Smooth muscle cell (in vitro differentiated cells): ENCODE results near the gene SMARCA1. TPM values are rescaled to one million over a fixed set of nuclear protein-coding genes. Genes with fewer than 3 reads are reported as not detected.

Experiments
- DNase-seq: peaks from one replicate; lab custom pipeline; 2025; ENCODE audit not compliant: unreplicated experiment; lab: John Stamatoyannopoulos, UW
- H2AFZ ChIP-seq: fragments of 200-600 bp; sonication (generic); 2 replicates; pipeline ENCODE4 v1.6.0; 2016; ENCODE audit warnings: antibody characterized with exemption, low read depth, mild to moderate bottlenecking
- H3F3A ChIP-seq: fragments of 200-600 bp; sonication (generic); 2 replicates; pipeline ENCODE4 v1.6.0; 2017; ENCODE audit warnings: antibody characterized with exemption, low read depth
- H3K27ac ChIP-seq: fragments of 200-600 bp; sonication (generic); 2 replicates; pipeline ENCODE4 v1.5.1; 2016; ENCODE audit warnings: low read depth, mild to moderate bottlenecking
- H3K27me3 ChIP-seq: fragments of 200-600 bp; sonication (generic); 2 replicates; pipeline ENCODE4 v1.6.1; 2016; ENCODE audit warnings: low read depth, mild to moderate bottlenecking
- H3K36me3 ChIP-seq: fragments of 200-600 bp; sonication (generic); 2 replicates; pipeline ENCODE4 v1.5.1; 2016; ENCODE audit warnings: low read depth
- H3K4me1 ChIP-seq: fragments of 200-600 bp; sonication (generic); 2 replicates; pipeline ENCODE4 v1.5.1; 2016; ENCODE audit warnings: low read depth
- H3K4me2 ChIP-seq: fragments of 200-600 bp; sonication (generic); 2 replicates; pipeline ENCODE4 v1.6.0; 2016; ENCODE audit warnings: mild to moderate bottlenecking
- H3K4me3 ChIP-seq: fragments of 200-600 bp; sonication (generic); 2 replicates; pipeline ENCODE4 v1.5.1; 2016; ENCODE audit warnings: mild to moderate bottlenecking
- H3K79me2 ChIP-seq: fragments of 200-600 bp; sonication (generic); 2 replicates; pipeline ENCODE4 v1.6.0; 2016; ENCODE audit warnings: low read depth, mild to moderate bottlenecking
- H3K9ac ChIP-seq: fragments of 200-600 bp; sonication (generic); 2 replicates; pipeline ENCODE4 v1.6.0; 2016; ENCODE audit warnings: low read depth
- H3K9me3 ChIP-seq: fragments of 200-600 bp; sonication (generic); replicated peaks from 2 replicates; pipeline ENCODE4 v1.5.1; 2016; ENCODE audit warnings: low read depth
- H4K20me1 ChIP-seq: fragments of 200-600 bp; sonication (generic); 2 replicates; pipeline ENCODE4 v1.6.0; 2016; ENCODE audit warnings: low read depth
- CTCF ChIP-seq: fragments of 200-600 bp; sonication (generic); IDR thresholded peaks from 2 replicates; pipeline ENCODE4 v1.5.1; 2017; ENCODE audit warnings: borderline replicate concordance, mild to moderate bottlenecking, antibody characterized with exemption; ENCODE audit not compliant: insufficient read depth, poor library complexity, severe bottlenecking
- WGBS: methylation state at CpG from one replicate; pipeline ENCODE4 v1.1.7; 2016; ENCODE audit warnings: low lambda C conversion rate; 5-methylcytosine and 5-hydroxymethylcytosine counted together
- polyA plus RNA-seq: library from polyadenylated mRNA; unstranded; fragments of >200 nt; fragmentation: Nextera tagmentation; extraction: Ambion mirVana; gene quantifications from 2 replicates; pipeline ENCODE4 v1.2.1, GENCODE V29; 2016
- total RNA-seq: library from RNA; depleted of rRNA; stranded (reverse); fragments of >200 nt; gene quantifications from 2 replicates; pipeline ENCODE4 v1.2.3, GENCODE V29; 2014

SMARCA1 gene
- total and polyA plus RNA-seq, 2 experiments from 2014 or later = 60.9 to 91.5 TPM

- Histone ChIP-seq H3K36me3 (no peaks in the 10 kb centered on the region), H3K27ac (no peak overlapping the region), H3K4me2 (no peak overlapping the region), H3K27me3 (no peaks in the 10 kb centered on the region), H3K4me1 (no peaks in the 10 kb centered on the region), H2AFZ (no peak overlapping the region), H3K79me2 (no peaks in the 10 kb centered on the region), H3K9ac (no peak overlapping the region), H4K20me1 (no peaks in the 10 kb centered on the region), H3K4me3 (no peak overlapping the region), H3K9me3 (no peaks in the 10 kb centered on the region), H3F3A (no peaks in the 10 kb centered on the region)
- DNase-seq = no peak
- TF ChIP-seq CTCF = no peak
- WGBS = 75% methylated on average over 1 of the region's 1 CpG
These were observed 7.8 kb upstream of the SMARCA1 start for GRCh38 chrX:129531132-129531531.

GRCh38 chrX:129530410-129530809 lies 7.1 kb upstream of the SMARCA1 start:
- H2AFZ ChIP-seq = no peak overlapping the region
- TF ChIP-seq CTCF = no peak
- H3K4me2 ChIP-seq = no peak overlapping the region
- DNase-seq = no peak
- no peaks in the 10 kb centered on the region for H3K4me1 ChIP-seq
- no peaks in the 10 kb centered on the region for H3K27me3 ChIP-seq
- no peaks in the 10 kb centered on the region for H4K20me1 ChIP-seq
- H3K36me3 ChIP-seq = no peaks in the 10 kb centered on the region
- no peak overlapping the region for H3K27ac ChIP-seq
- 75% methylated on average over 5 of the region's 5 CpGs for WGBS
- H3K79me2 ChIP-seq = no peaks in the 10 kb centered on the region
- H3K4me3 ChIP-seq = no peak overlapping the region
- no peaks in the 10 kb centered on the region for H3F3A ChIP-seq
- H3K9ac ChIP-seq = no peak overlapping the region
- no peaks in the 10 kb centered on the region for H3K9me3 ChIP-seq

GRCh38 chrX:129529685-129530281 lies 6.5 kb upstream of the SMARCA1 start:
- Histone ChIP-seq H4K20me1 (no peaks in the 10 kb centered on the region), H2AFZ (no peak overlapping the region), H3K9ac (no peak overlapping the region), H3K4me1 (no peaks in the 10 kb centered on the region), H3K4me2 (no peak overlapping the region), H3K27me3 (no peaks in the 10 kb centered on the region), H3K36me3 (no peaks in the 10 kb centered on the region), H3K27ac (no peak overlapping the region), H3K79me2 (no peaks in the 10 kb centered on the region), H3F3A (no peaks in the 10 kb centered on the region), H3K9me3 (no peaks in the 10 kb centered on the region), H3K4me3 (no peak overlapping the region)
- 82% methylated on average over 4 of the region's 4 CpGs for WGBS
- no peak for TF ChIP-seq CTCF
- no peak for DNase-seq

GRCh38 chrX:129525896-129526295 lies 2.6 kb upstream of the SMARCA1 start:
- Histone ChIP-seq H3F3A (no peaks in the 10 kb centered on the region), H3K4me2 (no peak overlapping the region), H3K79me2 (peaks cover 12% of the 10 kb centered on the region), H4K20me1 (peaks cover 12% of the 10 kb centered on the region), H3K27ac (no peak overlapping the region), H3K27me3 (no peaks in the 10 kb centered on the region), H3K36me3 (no peaks in the 10 kb centered on the region), H3K9ac (no peak overlapping the region), H2AFZ (no peak overlapping the region), H3K9me3 (no peaks in the 10 kb centered on the region), H3K4me1 (no peaks in the 10 kb centered on the region), H3K4me3 (no peak overlapping the region)
- DNase-seq = no peak
- 57% methylated on average over 3 of the region's 3 CpGs for WGBS
- TF ChIP-seq CTCF = no peak
